Stimulated activated CD8-positive, alpha-beta memory T cell treated with anti-CD3 and anti-CD28 coated beads, Interleukin-4, amount 100 ng/mL, for 48 hours (primary cell): ENCODE results near the gene MANEA.

ENCODE experiments used
- DNase-seq: peaks from one replicate; pipeline ENCODE4 v3.0.0-alpha.2; 2020

Gene MANEA

GRCh38 chr6:95589067-95589466 lies 11.7 kb downstream of the MANEA start:
- DNase-seq: no peak

GRCh38 chr6:95589826-95590570 lies 12.7 kb downstream of the MANEA start:
- no peak for DNase-seq

GRCh38 chr6:95593025-95593424 lies 15.7 kb downstream of the MANEA start:
- DNase-seq: no peak

GRCh38 chr6:95596021-95596420 lies 18.7 kb downstream of the MANEA start:
- DNase-seq: no peak

GRCh38 chr6:95599706-95600105 lies 22.4 kb downstream of the MANEA start:
- no peak for DNase-seq

GRCh38 chr6:95601133-95601532 lies 23.8 kb downstream of the MANEA start:
- DNase-seq: no peak

GRCh38 chr6:95614094-95614493 lies 36.8 kb downstream of the MANEA start:
- DNase-seq: no peak

- DNase-seq: no peak
These were observed 52.2 kb downstream of the MANEA start for GRCh38 chr6:95629551-95629950.

GRCh38 chr6:95636552-95637431 lies 59.5 kb downstream of the MANEA start:
- DNase-seq: no peak

- DNase-seq: no peak
These were observed 71.3 kb downstream of the MANEA start for GRCh38 chr6:95648636-95649035.

GRCh38 chr6:95649451-95649850 lies 72.1 kb downstream of the MANEA start:
- DNase-seq: no peak

GRCh38 chr6:95654176-95654575 lies 76.8 kb downstream of the MANEA start:
- no peak for DNase-seq

GRCh38 chr6:95658886-95659285 lies 81.6 kb downstream of the MANEA start:
- no peak for DNase-seq
